ENCODE data around the gene S100A3.
A peak's percentile ranks its signal among the peaks of the same experiment; 100 is the strongest.

Gene S100A3

GRCh38 chr1:153532769-153533599 lies 16.1 kb downstream of the S100A3 start:
- TF ChIP-seq CTCF (IDR thresholded peaks at IDR 0.05; ENCODE audit: insufficient read depth, low read depth, low read length, missing control alignments): peak; percentile 64
- peak; percentile 56 for DNase-seq (ENCODE audit: low read depth)
- no peak overlapping the region for H3K4me3 ChIP-seq (ENCODE audit: low read depth, low read length)

- no peak for TF ChIP-seq CTCF (IDR thresholded peaks at IDR 0.05; ENCODE audit: insufficient read depth, low read depth, low read length, missing control alignments)
- DNase-seq (ENCODE audit: low read depth): no peak
- no peak overlapping the region for H3K4me3 ChIP-seq (ENCODE audit: low read depth, low read length)
These were observed 16.9 kb downstream of the S100A3 start for GRCh38 chr1:153532181-153532580.

GRCh38 chr1:153531638-153532037 lies 17.4 kb downstream of the S100A3 start:
- DNase-seq (ENCODE audit: low read depth): no peak
- no peak for TF ChIP-seq CTCF (IDR thresholded peaks at IDR 0.05; ENCODE audit: insufficient read depth, low read depth, low read length, missing control alignments)
- no peak overlapping the region for H3K4me3 ChIP-seq (ENCODE audit: low read depth, low read length)

GRCh38 chr1:153527683-153528040 lies 21.4 kb downstream of the S100A3 start:
- no peak overlapping the region for H3K4me3 ChIP-seq (ENCODE audit: low read depth, low read length)
- no peak for TF ChIP-seq CTCF (IDR thresholded peaks at IDR 0.05; ENCODE audit: insufficient read depth, low read depth, low read length, missing control alignments)
- DNase-seq (ENCODE audit: low read depth): no peak

GRCh38 chr1:153527023-153527682 lies 21.9 kb downstream of the S100A3 start:
- no peak overlapping the region for H3K4me3 ChIP-seq (ENCODE audit: low read depth, low read length)
- no peak for TF ChIP-seq CTCF (IDR thresholded peaks at IDR 0.05; ENCODE audit: insufficient read depth, low read depth, low read length, missing control alignments)
- no peak for DNase-seq (ENCODE audit: low read depth)

GRCh38 chr1:153526132-153526543 lies 22.9 kb downstream of the S100A3 start:
- TF ChIP-seq CTCF (IDR thresholded peaks at IDR 0.05; ENCODE audit: insufficient read depth, low read depth, low read length, missing control alignments): no peak
- no peak for DNase-seq (ENCODE audit: low read depth)
- H3K4me3 ChIP-seq (ENCODE audit: low read depth, low read length): no peak overlapping the region
